SH-SY5Y (cell line): ENCODE data around the gene ZYX.

ENCODE experiments used
- GATA2 ChIP-seq: IDR thresholded peaks from 2 replicates; pipeline ENCODE4 v1.6.1; 2011; ENCODE audit warnings: mild to moderate bottlenecking, low read depth, low read length
- GATA3 ChIP-seq: IDR thresholded peaks from 2 replicates; pipeline ENCODE4 v1.6.1; 2011; ENCODE audit warnings: low read depth, mild to moderate bottlenecking, low read length, moderate library complexity

DNA sequence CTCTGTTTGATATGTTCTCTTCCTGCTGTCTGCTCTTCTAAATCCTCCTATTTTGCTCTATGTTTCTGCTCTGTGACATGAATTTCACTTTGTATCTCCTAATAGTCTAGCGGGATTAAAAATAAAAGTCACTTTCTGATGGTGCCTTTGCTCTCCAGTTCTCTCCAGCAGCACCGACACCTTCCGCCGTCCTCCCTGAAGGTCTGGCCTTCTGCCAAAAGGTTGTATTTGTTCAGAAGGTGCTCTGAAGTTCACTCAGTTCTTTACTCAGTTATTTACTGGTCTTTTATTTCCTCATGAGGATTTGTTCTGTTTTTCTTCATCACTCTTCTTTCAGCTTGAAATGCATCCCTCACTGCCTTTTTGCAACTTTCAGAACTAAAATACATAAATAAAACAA is 38.7 kb downstream of the ZYX start:
- TF ChIP-seq GATA2, result no peak
- no peak for TF ChIP-seq GATA3
